ENCODE results near the gene HSPA12A.

The HSPA12A gene

GRCh38 chr10:116716381-116716780 lies 26.0 kb downstream of the HSPA12A start:
- H3K36me3 ChIP-seq, result no peaks in the 10 kb centered on the region
- peaks cover 26% of the 10 kb centered on the region for H3K27me3 ChIP-seq
- no peak for TF ChIP-seq CTCF (IDR thresholded peaks at IDR 0.05)
- no peak overlapping the region for H3K4me3 ChIP-seq (ENCODE audit: low read depth in 1 of 2, low read length in 1 of 2)
- H3K9me3 ChIP-seq, result no peaks in the 10 kb centered on the region
- no peak overlapping the region for H3K27ac ChIP-seq
- no peaks in the 10 kb centered on the region for H3K4me1 ChIP-seq (ENCODE audit: control insufficient read depth in 1 of 2, insufficient read depth in 1 of 2, low read depth in 1 of 2, low read length in 1 of 2)

- no peaks in the 10 kb centered on the region for H3K9me3 ChIP-seq
- TF ChIP-seq CTCF (IDR thresholded peaks at IDR 0.05), result no peak
- H3K36me3 ChIP-seq, result no peaks in the 10 kb centered on the region
- H3K27me3 ChIP-seq, result peaks cover 24% of the 10 kb centered on the region
- H3K4me1 ChIP-seq (ENCODE audit: control insufficient read depth in 1 of 2, insufficient read depth in 1 of 2, low read depth in 1 of 2, low read length in 1 of 2), result no peaks in the 10 kb centered on the region
- no peak overlapping the region for H3K27ac ChIP-seq
- H3K4me3 ChIP-seq (ENCODE audit: low read depth in 1 of 2, low read length in 1 of 2), result no peak overlapping the region
Measured at GRCh38 chr10:116715839-116716377, 26.5 kb downstream of the HSPA12A start.

GRCh38 chr10:116715341-116715740 lies 27.0 kb downstream of the HSPA12A start:
- Histone ChIP-seq H3K27me3 (peaks cover 26% of the 10 kb centered on the region), H3K4me3 (ENCODE audit: low read depth in 1 of 2, low read length in 1 of 2) (no peak overlapping the region), H3K36me3 (no peaks in the 10 kb centered on the region), H3K4me1 (ENCODE audit: control insufficient read depth in 1 of 2, insufficient read depth in 1 of 2, low read depth in 1 of 2, low read length in 1 of 2) (no peaks in the 10 kb centered on the region), H3K27ac (no peak overlapping the region), H3K9me3 (no peaks in the 10 kb centered on the region)
- TF ChIP-seq CTCF (IDR thresholded peaks at IDR 0.05), result no peak

- peaks cover 29% of the 10 kb centered on the region for H3K27me3 ChIP-seq
- H3K4me1 ChIP-seq (ENCODE audit: control insufficient read depth in 1 of 2, insufficient read depth in 1 of 2, low read depth in 1 of 2, low read length in 1 of 2), result no peaks in the 10 kb centered on the region
- H3K9me3 ChIP-seq, result no peaks in the 10 kb centered on the region
- H3K27ac ChIP-seq, result no peak overlapping the region
- H3K4me3 ChIP-seq (ENCODE audit: low read depth in 1 of 2, low read length in 1 of 2), result no peak overlapping the region
- no peak for TF ChIP-seq CTCF (IDR thresholded peaks at IDR 0.05)
- H3K36me3 ChIP-seq, result no peaks in the 10 kb centered on the region
Measured at GRCh38 chr10:116713846-116714245, 28.5 kb downstream of the HSPA12A start.

- H3K36me3 ChIP-seq, result no peaks in the 10 kb centered on the region
- H3K9me3 ChIP-seq, result no peaks in the 10 kb centered on the region
- no peak overlapping the region for H3K4me3 ChIP-seq (ENCODE audit: low read depth in 1 of 2, low read length in 1 of 2)
- no peak for TF ChIP-seq CTCF (IDR thresholded peaks at IDR 0.05)
- no peak overlapping the region for H3K27ac ChIP-seq
- H3K4me1 ChIP-seq (ENCODE audit: control insufficient read depth in 1 of 2, insufficient read depth in 1 of 2, low read depth in 1 of 2, low read length in 1 of 2), result no peaks in the 10 kb centered on the region
- H3K27me3 ChIP-seq, result peaks cover 29% of the 10 kb centered on the region
Measured at GRCh38 chr10:116712989-116713543, 29.3 kb downstream of the HSPA12A start.
